HG03520 (cell line): ENCODE data around the gene SSBP3.

ENCODE experiments used
- ATAC-seq: cut with Tn5 transposase; IDR thresholded peaks from one replicate; pipeline ENCODE4 v1.9.1; 2021; ENCODE audit warnings: mild to moderate bottlenecking, moderate library complexity; ENCODE audit not compliant: unreplicated experiment

Gene SSBP3

GRCh38 chr1:54271341-54271740 lies 134.9 kb downstream of the SSBP3 start:
- ATAC-seq, result no peak

GRCh38 chr1:54270543-54270942 lies 135.7 kb downstream of the SSBP3 start:
- no peak for ATAC-seq

DNA sequence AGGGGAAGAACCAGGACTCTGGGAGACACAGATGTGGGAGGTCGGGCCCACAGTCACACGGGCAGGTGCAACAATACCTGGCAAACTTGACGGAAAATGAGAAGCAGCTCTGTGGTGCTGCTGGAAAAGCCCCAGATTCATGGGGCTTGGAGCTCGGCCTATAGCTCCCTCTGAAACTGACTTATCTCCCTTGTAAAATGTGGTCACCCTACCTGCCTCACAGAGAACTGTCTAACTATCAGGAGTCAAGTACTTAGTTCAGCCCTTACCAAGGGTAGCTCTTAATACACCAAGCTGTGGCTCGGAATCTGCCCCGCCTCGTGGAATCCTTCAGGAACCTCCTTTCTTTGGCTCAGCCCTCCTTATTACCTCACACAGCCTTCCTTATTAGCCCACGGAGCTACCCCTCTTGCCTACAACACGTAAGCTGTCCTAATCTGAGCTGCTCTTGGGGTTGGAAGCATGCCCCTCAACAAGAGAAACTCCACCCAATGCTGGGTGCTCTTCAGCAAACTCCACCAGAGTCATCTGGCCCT lies 137.4 kb downstream of the SSBP3 start:
- no peak for ATAC-seq

- ATAC-seq, result no peak
Observed at GRCh38 chr1:54267815-54268761, 138.1 kb downstream of the SSBP3 start.

- ATAC-seq, result no peak
Observed at GRCh38 chr1:54266908-54267307, 139.3 kb downstream of the SSBP3 start.

DNA sequence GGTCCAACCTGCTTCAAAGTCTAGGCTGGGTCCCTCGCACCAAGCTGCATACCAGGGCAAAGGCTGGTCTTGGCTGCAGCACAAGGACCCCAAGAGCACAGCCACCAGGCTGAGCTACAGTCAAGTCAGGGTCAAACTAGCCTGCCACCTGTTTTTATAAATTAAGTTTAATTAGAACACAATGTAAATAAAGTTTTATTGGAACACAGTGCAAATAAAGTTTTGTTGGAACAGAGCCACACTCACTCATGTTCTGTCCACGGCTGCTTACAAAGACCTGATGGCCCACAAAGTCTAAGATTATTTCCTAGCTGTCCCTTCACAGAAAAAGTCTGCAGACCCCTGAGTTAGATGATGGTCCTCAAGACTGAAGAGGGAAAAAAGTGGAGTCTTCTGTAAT lies 140.0 kb downstream of the SSBP3 start:
- ATAC-seq, result no peak

- no peak for ATAC-seq
Observed at GRCh38 chr1:54265659-54266058, 140.5 kb downstream of the SSBP3 start.

GRCh38 chr1:54265126-54265525 lies 141.1 kb downstream of the SSBP3 start:
- ATAC-seq, result no peak

DNA sequence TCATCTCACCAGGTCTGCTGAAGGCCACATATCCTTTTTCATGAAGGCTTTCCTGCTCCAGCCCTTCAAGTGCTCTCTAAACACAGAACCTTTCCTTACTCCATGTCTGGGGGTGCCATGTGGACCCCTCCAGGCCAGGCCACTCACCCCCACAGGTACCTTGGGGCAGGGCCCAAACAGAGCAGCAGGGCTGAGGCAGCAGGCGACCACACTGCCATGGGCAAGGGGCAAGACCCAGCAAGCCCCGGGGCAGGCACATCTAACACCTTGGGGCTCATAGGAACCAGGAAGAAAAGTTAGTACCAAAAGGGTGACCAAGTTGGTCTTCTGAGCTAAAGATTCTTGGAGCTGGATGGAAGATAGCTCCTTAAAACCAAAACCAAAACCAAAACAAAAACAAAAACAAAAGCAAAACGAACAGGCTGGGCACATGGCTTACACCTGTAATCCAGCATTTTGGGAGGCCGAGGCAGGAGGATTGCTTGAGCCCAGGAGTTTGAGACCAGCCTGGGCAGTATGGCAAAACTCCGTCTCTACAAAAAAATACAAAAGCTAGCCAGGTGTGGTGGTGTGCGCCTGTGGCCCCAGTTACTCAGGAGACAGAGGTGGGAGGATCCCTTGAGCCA lies 142.5 kb downstream of the SSBP3 start:
- no peak for ATAC-seq

GRCh38 chr1:54262244-54262643 lies 143.9 kb downstream of the SSBP3 start:
- ATAC-seq, result no peak

- ATAC-seq, result no peak
Observed at GRCh38 chr1:54260810-54261209, 145.4 kb downstream of the SSBP3 start.

GRCh38 chr1:54259546-54260140 lies 146.6 kb downstream of the SSBP3 start:
- no peak for ATAC-seq

DNA sequence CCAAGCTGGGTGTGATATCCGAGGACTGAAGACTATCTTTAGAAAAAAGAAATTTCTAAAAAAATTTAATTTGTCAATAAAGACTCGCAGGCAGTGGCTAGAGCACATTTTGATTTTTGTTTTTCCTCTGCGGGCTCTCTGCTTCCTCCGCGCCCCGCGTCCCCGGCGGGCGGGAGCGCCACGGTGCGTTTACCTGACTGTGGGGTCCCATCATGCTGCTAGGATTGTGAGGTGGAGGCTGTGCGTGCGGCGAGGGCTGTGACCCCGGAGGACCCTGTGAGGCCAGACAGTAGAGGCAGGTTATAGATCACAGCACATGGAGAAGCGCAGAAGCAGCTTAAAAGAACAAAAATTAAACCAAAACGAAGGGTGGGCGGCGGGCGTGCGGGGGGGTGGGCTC lies 148.3 kb downstream of the SSBP3 start:
- no peak for ATAC-seq

DNA sequence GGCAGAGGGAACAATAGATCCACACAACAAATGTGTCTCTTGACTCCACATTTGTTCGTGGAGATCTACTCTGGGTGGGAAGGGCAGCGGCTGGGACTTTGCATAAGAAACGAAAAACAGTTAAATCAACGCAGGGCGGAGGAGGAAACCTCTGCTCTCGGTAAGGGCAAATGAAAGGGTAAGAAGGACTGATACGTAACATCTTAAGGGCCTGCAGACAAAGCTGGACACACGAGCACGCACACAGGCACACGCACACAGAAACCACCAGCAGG lies 148.9 kb downstream of the SSBP3 start:
- no peak for ATAC-seq

DNA sequence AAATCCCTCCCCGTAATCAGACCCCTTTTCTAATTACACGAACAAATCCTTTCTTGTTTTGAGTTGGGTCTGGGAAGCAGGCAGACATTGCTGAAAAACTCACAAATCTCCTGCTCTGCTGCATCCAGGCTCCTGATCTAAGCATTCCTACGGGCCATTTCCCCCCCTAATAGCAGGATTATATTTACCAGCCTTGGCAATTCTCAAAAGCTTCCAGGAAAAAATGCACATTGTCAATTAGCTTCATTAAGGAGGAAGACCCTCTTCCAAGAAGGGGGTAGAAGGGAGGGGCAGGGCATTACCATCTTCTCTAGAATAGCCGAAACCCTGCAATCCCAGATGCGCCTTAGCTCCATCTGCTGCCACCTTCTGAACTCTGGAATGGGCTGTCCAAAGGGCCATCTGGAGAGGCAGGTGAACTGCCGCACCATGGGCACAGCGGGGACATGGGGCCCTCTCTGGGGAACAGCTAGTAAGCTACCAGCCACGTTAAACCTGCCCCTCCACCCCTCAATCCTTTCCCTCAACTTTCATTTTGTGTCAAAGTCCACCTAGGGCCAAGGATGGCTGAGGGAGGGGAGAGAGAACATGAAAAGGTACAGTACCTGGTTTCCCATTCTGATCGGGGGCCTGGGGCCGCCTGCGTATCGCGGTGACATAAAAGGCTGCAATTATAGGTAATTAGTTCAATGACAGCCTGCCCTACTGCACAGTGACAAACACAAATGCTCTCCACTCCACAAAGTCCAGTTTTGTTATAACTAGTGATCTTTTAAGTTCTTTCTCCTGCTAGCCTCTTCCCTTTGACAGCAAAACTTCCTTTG lies 149.5 kb downstream of the SSBP3 start:
- no peak for ATAC-seq

DNA sequence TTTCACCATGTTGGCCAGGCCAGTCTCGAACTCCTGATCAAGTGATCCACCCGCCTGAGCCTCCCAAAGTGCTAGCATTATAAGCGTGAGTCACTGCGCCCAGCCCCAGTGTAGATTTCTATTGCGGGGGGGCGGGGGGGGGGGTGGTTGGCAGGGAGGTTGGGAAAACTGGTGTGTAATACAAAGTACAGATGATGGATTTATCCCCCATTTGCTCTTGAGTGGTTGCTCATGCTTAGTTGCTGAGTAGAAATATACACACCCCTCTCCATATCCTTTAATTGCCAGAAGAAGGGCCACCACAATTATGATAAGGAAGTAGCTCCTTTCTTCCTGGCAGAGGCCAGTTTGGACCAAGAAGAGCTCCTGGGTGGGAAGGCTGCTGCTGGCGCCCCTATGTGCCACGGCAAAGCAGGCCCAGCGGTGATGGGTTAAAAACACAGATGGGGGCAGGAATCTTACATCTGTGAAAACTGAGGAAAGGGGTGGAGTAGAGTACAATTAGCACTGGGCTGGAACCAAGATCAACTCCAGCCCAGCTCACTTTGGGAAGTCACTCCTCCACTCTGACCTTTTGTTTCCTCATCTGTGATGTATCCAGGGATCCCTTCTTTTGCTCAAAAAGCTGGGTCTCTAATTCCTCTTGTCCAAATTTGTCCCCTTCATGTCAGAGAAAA lies 151.0 kb downstream of the SSBP3 start:
- ATAC-seq, result no peak

DNA sequence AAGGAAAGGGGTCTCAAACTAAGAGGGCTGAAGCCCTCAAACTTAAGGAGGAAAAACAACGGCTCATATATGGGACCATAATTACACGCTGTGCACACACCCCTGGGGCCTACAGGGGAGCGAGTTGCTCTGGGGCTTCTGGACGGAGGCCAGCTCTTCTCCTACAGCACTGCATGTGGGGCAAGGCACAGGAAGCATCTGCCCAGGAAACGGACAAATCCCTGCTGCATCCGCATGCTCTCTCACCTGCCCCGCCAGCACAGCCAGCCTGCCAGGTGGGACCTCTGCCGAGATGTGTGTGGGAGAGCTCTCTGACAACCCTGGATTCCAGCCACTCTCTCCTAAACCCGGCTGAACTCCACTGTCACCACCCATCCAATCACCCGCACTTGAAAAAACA lies 152.1 kb downstream of the SSBP3 start:
- no peak for ATAC-seq

- no peak for ATAC-seq
Observed at GRCh38 chr1:54253480-54253879, 152.7 kb downstream of the SSBP3 start.

GRCh38 chr1:54252371-54252936 lies 153.7 kb downstream of the SSBP3 start:
- ATAC-seq, result no peak

DNA sequence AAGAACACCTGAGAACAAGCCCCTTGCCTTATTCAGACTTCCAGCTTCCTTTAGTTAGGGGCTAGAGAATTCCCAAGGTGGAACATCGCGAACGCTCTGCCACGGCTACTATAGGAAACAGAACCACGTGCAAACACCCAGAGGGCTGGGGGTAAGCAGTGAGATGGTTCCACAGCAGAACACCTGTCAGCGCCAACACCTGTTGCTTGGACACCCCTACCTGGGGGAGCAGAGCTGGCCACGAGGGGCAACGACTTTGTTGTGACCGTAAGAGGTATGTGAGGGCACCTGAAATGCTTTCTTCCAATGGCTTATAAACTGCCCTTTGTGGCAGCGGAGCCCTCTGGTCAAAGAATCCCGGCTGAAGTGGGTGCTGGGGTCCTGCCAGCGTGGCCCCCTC lies 155.5 kb downstream of the SSBP3 start:
- no peak for ATAC-seq
